C4-2B (cell line): ENCODE data around the gene KRT35.

Source experiments
- H3K27ac ChIP-seq: fragments of 450-650 bp; 2 replicates; pipeline ENCODE4 v1.5.1; 2017
- CTCF ChIP-seq: fragments of 450-650 bp; conservative IDR thresholded peaks from 2 replicates; pipeline ENCODE4 v1.5.1; 2017; ENCODE audit warnings: mild to moderate bottlenecking
- ZFX ChIP-seq: fragments of 450-650 bp; IDR thresholded peaks from 2 replicates; pipeline ENCODE4 v1.6.1; 2017

Gene KRT35

GRCh38 chr17:41442739-41443138 lies 38.2 kb downstream of the KRT35 start:
- no peak overlapping the region for H3K27ac ChIP-seq
- TF ChIP-seq ZFX = no peak
- no peak for TF ChIP-seq CTCF

DNA sequence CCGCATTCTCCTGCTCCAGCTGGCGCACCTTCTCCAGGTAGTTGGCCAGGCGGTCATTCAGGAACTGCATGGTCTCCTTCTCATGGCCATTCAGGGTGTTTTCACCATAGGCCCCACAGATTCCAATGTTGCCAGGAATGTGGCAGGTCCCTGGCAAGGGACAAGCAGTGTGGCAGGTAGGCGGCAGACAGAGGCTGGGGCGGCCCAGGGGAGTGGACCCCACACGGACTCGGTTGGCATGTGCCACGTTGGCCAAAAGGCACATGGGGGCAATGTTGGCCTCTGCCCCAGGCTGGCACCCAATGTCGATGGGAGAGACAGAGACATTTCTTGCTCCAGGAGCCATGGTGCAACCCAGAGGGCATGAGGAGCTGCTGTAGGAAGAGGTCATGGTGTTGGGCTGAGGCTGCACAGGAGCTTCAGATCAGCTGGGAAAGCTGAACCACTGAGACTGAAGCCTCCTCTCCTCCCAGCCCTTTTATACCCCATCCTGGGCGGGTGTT lies 40.4 kb downstream of the KRT35 start, which contains the start of gene KRT38:
Gene KRT38 (minus strand): TSS at position 453 of the 503 bp plus-strand sequence. CDS start 62 bp downstream, at position 391.
- TF ChIP-seq CTCF (no peak), ZFX (no peak)
- H3K27ac ChIP-seq = no peak within 1 kb of the TSS

DNA sequence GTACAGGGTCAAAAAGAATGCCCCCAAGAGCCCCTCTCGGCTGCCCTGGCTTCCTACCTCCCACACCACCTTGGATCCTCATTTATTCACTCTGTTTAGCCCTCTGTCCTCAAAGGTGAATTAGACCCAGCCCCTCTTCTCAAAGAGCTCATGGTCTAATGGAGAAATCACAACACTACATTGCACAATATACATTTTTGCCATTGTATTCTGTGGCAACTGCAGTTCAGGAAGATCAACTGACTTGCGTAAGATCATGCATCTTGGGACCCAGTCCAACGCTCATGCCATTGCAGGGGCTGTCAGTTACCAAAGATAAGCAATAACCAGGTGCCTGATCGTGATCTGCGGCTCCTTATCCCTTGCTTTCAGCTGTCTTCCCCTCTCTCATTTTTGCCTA lies 41.6 kb downstream of the KRT35 start:
- no peak overlapping the region for H3K27ac ChIP-seq
- TF ChIP-seq CTCF (no peak), ZFX (no peak)

DNA sequence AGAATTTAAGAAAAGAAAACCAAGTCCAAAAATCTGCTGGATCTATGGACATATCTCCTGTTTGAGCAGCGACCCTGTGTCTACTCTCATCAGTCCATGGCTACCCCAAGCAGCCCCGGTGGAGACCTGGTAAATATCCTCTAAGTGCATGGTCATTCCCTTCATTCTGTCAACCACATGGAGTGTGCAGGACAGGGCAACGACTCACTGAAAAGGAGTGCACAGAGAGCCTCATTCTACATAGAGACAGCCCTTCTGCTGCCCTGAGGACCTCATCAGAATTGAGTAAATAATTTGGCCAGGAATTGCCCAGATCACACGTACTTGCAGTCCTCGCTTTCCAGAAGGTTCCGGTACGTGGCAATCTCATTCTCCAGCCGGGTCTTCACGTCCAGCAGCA lies 43.2 kb downstream of the KRT35 start:
- no peak overlapping the region for H3K27ac ChIP-seq
- TF ChIP-seq ZFX (no peak), CTCF (no peak)

- no peak for TF ChIP-seq CTCF
- no peak for TF ChIP-seq ZFX
- H3K27ac ChIP-seq = no peak overlapping the region
Observed at GRCh38 chr17:41437254-41437653, 43.7 kb downstream of the KRT35 start.

DNA sequence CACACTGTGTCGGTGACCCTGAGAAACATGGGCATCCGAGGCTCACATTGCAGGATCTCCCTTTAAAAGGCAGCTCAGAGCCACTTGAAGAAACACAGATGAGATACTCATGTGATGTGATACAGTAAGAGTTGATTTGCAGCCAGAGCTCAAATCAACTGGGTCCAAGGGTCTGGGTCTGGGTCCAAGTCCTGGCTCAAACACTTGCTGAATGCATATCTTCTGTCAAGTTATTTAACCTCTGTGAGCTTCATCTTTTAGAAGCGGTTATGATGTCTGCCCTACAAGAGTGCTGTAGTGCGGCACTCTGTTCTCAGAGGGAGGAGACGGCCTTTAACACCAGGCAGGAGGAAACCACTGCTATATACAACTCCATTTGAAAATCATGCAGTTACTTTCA lies 46.5 kb downstream of the KRT35 start:
- H3K27ac ChIP-seq = no peak overlapping the region
- TF ChIP-seq ZFX = no peak
- no peak for TF ChIP-seq CTCF

GRCh38 chr17:41434005-41434404 lies 46.9 kb downstream of the KRT35 start:
- no peak overlapping the region for H3K27ac ChIP-seq
- TF ChIP-seq ZFX (no peak), CTCF (no peak)
